Mesothelial cell of epicardium (in vitro differentiated cells): ENCODE data around the gene KCNJ16. TPM values are rescaled to one million over a fixed set of nuclear protein-coding genes. Genes with fewer than 3 reads are reported as not detected.

Experiments
- DNase-seq, 2 experiments: peaks; one replicate each; pipeline ENCODE4 v3.0.0; 2021; ENCODE audit warnings: low spot score in 2 of 2; ENCODE audit not compliant: unreplicated experiment in 2 of 2
- H3K27ac Mint-ChIP-seq: 2 replicates; pipeline ENCODE4 v1.8.0; 2021; ENCODE audit warnings: mixed read lengths
- H3K27me3 Mint-ChIP-seq: 2 replicates; pipeline ENCODE4 v1.8.0; 2021; ENCODE audit warnings: low read depth, mixed read lengths
- H3K36me3 Mint-ChIP-seq: 2 replicates; pipeline ENCODE4 v1.8.0; 2021; ENCODE audit warnings: mixed read lengths
- H3K4me1 Mint-ChIP-seq: 2 replicates; pipeline ENCODE4 v1.8.0; 2021; ENCODE audit warnings: mixed read lengths
- H3K4me3 Mint-ChIP-seq: 2 replicates; pipeline ENCODE4 v1.8.0; 2021; ENCODE audit warnings: mild to moderate bottlenecking, moderate library complexity, mixed read lengths
- H3K9me3 Mint-ChIP-seq: 2 replicates; pipeline ENCODE4 v1.8.0; 2021; ENCODE audit warnings: mixed read lengths
- CTCF ChIP-seq: fragments of 200-600 bp; sonication (generic); IDR thresholded peaks from one replicate; pipeline ENCODE4 v1.5.0; 2021; ENCODE audit warnings: antibody characterized with exemption; ENCODE audit not compliant: unreplicated experiment
- total RNA-seq: library from RNA; stranded (reverse); gene quantifications from 3 replicates; pipeline ENCODE4 v1.2.1, GENCODE V29; 2021

KCNJ16 gene
- total RNA-seq, 1 donor from 2014 or later, result 0.18 TPM

- no peak for DNase-seq
- Mint-ChIP-seq H3K9me3 (no peaks in the 10 kb centered on the region), H3K36me3 (peaks cover 28% of the 10 kb centered on the region), H3K4me3 (peak overlapping the region; percentile 88), H3K4me1 (peaks cover 47% of the 10 kb centered on the region), H3K27me3 (peaks cover 3% of the 10 kb centered on the region), H3K27ac (peak overlapping the region; percentile 73)
- TF ChIP-seq CTCF, result no peak
Observed at GRCh38 chr17:70172923-70173322, 97.9 kb downstream of the KCNJ16 start.

- H3K4me3 Mint-ChIP-seq, result peak overlapping the region; percentile 88
- DNase-seq, result no peak
- TF ChIP-seq CTCF, result no peak
Observed at GRCh38 chr17:70173681-70174080, 98.7 kb downstream of the KCNJ16 start.

GRCh38 chr17:70181376-70181775 lies 106.4 kb downstream of the KCNJ16 start:
- Mint-ChIP-seq H3K9me3 (no peaks in the 10 kb centered on the region), H3K4me1 (peaks cover 36% of the 10 kb centered on the region), H3K4me3 (no peak overlapping the region), H3K27ac (no peak overlapping the region), H3K27me3 (no peaks in the 10 kb centered on the region), H3K36me3 (peaks cover 12% of the 10 kb centered on the region)
- TF ChIP-seq CTCF, result no peak
- no peak for DNase-seq

More at GRCh38 chr17:70173681-70174080, 98.7 kb downstream of the KCNJ16 start:
- peaks cover 51% of the 10 kb centered on the region for H3K4me1 Mint-ChIP-seq
- no peaks in the 10 kb centered on the region for H3K9me3 Mint-ChIP-seq
- H3K27me3 Mint-ChIP-seq, result peaks cover 3% of the 10 kb centered on the region
- peak overlapping the region; percentile 35 for H3K27ac Mint-ChIP-seq
- H3K36me3 Mint-ChIP-seq, result peaks cover 28% of the 10 kb centered on the region

- Mint-ChIP-seq H3K9me3 (no peaks in the 10 kb centered on the region), H3K27ac (no peak overlapping the region), H3K4me3 (no peak overlapping the region), H3K4me1 (peaks cover 41% of the 10 kb centered on the region), H3K36me3 (peaks cover 7% of the 10 kb centered on the region), H3K27me3 (no peaks in the 10 kb centered on the region)
- TF ChIP-seq CTCF, result no peak
- DNase-seq, result no peak
Observed at GRCh38 chr17:70181866-70182265, 106.8 kb downstream of the KCNJ16 start.

- Mint-ChIP-seq H3K27me3 (no peaks in the 10 kb centered on the region), H3K4me3 (no peak overlapping the region), H3K27ac (peak overlapping the region; percentile 66), H3K4me1 (peaks cover 31% of the 10 kb centered on the region), H3K9me3 (no peaks in the 10 kb centered on the region), H3K36me3 (no peaks in the 10 kb centered on the region)
- TF ChIP-seq CTCF, result no peak
- DNase-seq, result no peak
Observed at GRCh38 chr17:70183508-70183907, 108.5 kb downstream of the KCNJ16 start.

- Mint-ChIP-seq H3K9me3 (peaks cover 4% of the 10 kb centered on the region), H3K36me3 (peaks cover 4% of the 10 kb centered on the region), H3K27me3 (no peaks in the 10 kb centered on the region)
Observed at GRCh38 chr17:70184207-70184606, 109.2 kb downstream of the KCNJ16 start.

More at GRCh38 chr17:70184207-70184606, 109.2 kb downstream of the KCNJ16 start:
- DNase-seq, result no peak
- TF ChIP-seq CTCF, result no peak
- H3K4me1 Mint-ChIP-seq, result peaks cover 31% of the 10 kb centered on the region
- H3K27ac Mint-ChIP-seq, result no peak overlapping the region
- no peak overlapping the region for H3K4me3 Mint-ChIP-seq
